HepG2 (cell line): Measurements from ENCODE around the gene SMARCA2. TPM values are rescaled to one million over a fixed set of nuclear protein-coding genes. Genes with fewer than 3 reads are reported as not detected.

Experiments used
- ATAC-seq: fragments of 200-7000 bp; cut with Tn5 transposase; 3 replicates; pipeline ENCODE4 v1.9.1; 2020; ENCODE audit warnings: mild to moderate bottlenecking, moderate library complexity
- BruUV-seq: library from RNA; stranded (reverse); fragments of 400-500 nt; replicated peaks from 2 replicates; lab custom pipeline; 2021; lab: Mats Ljungman, UMichigan
- CTCF ChIA-PET: fragments of 300-600 bp; formaldehyde crosslinking; extraction: SDS; loops from one replicate; lab custom pipeline; 2021; ENCODE audit warnings: low total read pairs, inconsistent platforms, low intra/inter-chr PET ratio; lab: Yijun Ruan, JAX
- POLR2A ChIA-PET: fragments of 350-600 bp; sonication (Branson Sonifier 250); formaldehyde crosslinking; loops from one replicate; lab custom pipeline; 2020; ENCODE audit warnings: antibody characterized with exemption, inconsistent platforms; lab: Yijun Ruan, JAX
- DNase-seq: peaks from one replicate; pipeline ENCODE4 v3.0.0-alpha.2; 2015; ENCODE audit warnings: low spot score
- FAIRE-seq: peaks from 3 replicates; lab custom pipeline; 2011; peaks lifted over from hg19 to GRCh38; lab: Jason Lieb, UNC
- H2AFZ ChIP-seq: one replicate; pipeline ENCODE4 v1.6.1; 2011; ENCODE audit warnings: low read length, inconsistent platforms
- H3K27ac ChIP-seq: fragments of 300-600 bp; 3 replicates; pipeline ENCODE4 v1.8.0; 2011; ENCODE audit warnings: mixed run types, mild to moderate bottlenecking, mixed read lengths, low read length, inconsistent platforms; ENCODE audit not compliant: insufficient read depth; ENCODE audit errors: extremely low read length
- H3K27me3 ChIP-seq, 2 experiments: fragments of 200-600 bp in 1 of 2; 2 replicates in 1 of 2; 3 replicates in 1 of 2; pipeline versions ENCODE4 v1.6.0 to v1.8.0; 2011; ENCODE audit warnings: low read length in 2 of 2, mild to moderate bottlenecking in 2 of 2, moderate library complexity in 2 of 2, inconsistent platforms in 1 of 2; ENCODE audit not compliant: insufficient read depth in 2 of 2, control insufficient read depth in 1 of 2
- H3K36me3 ChIP-seq, 2 experiments: fragments of 200-600 bp in 1 of 2; replicated peaks in 1 of 2; 2 replicates in 1 of 2; 3 replicates in 1 of 2; pipeline versions ENCODE4 v1.5.1 to v1.8.0; 2011; ENCODE audit warnings: low read length in 2 of 2, inconsistent platforms in 1 of 2; ENCODE audit not compliant: insufficient read depth in 2 of 2, control insufficient read depth in 1 of 2
- H3K4me1 ChIP-seq: 2 replicates; pipeline ENCODE4 v1.5.1; 2012; ENCODE audit warnings: low read length, inconsistent platforms; ENCODE audit not compliant: insufficient read depth
- H3K4me2 ChIP-seq: 2 replicates; pipeline ENCODE4 v1.6.0; 2011; ENCODE audit warnings: low read depth, low read length, inconsistent platforms
- H3K4me3 ChIP-seq, 3 experiments: fragments of 200-600 bp in 1 of 3; sonication (generic), shearing (Covaris generic) in 1 of 3; replicated peaks in 1 of 3; 2 replicates each; pipeline ENCODE4 v1.5.1; 2011 to 2016; ENCODE audit warnings: low read length in 3 of 3, inconsistent platforms in 2 of 3, low read depth in 2 of 3, mild to moderate bottlenecking in 2 of 3, control low read depth in 1 of 3, mixed read lengths in 1 of 3; ENCODE audit not compliant: insufficient read depth in 1 of 3
- H3K79me2 ChIP-seq: one replicate; pipeline ENCODE4 v1.6.1; 2011; ENCODE audit warnings: low read length, inconsistent platforms; ENCODE audit not compliant: insufficient read depth
- H3K9ac ChIP-seq: 2 replicates; pipeline ENCODE4 v1.6.0; 2011; ENCODE audit warnings: mild to moderate bottlenecking, low read depth, low read length, inconsistent platforms; ENCODE audit not compliant: insufficient read depth
- H3K9me3 ChIP-seq: 2 replicates; pipeline ENCODE4 v1.5.1; 2012; ENCODE audit warnings: mild to moderate bottlenecking, low read length
- H4K20me1 ChIP-seq: 2 replicates; pipeline ENCODE4 v1.6.0; 2011; ENCODE audit warnings: inconsistent platforms, mild to moderate bottlenecking, low read length, moderate library complexity; ENCODE audit not compliant: insufficient read depth
- CTCF ChIP-seq: sonication (generic); formaldehyde crosslinking; IDR thresholded peaks from 2 replicates; pipeline ENCODE4 v1.5.0; 2020; ENCODE audit warnings: mild to moderate bottlenecking, missing genetic modification reagents, moderate library complexity
- ELF4 ChIP-seq: sonication (generic); formaldehyde crosslinking; IDR thresholded peaks from 2 replicates; pipeline ENCODE4 v1.5.0; 2020; ENCODE audit warnings: missing genetic modification reagents, mild to moderate bottlenecking, moderate library complexity, borderline replicate concordance
- IKZF4 ChIP-seq: sonication (generic); formaldehyde crosslinking; IDR thresholded peaks from 2 replicates; pipeline ENCODE4 v1.5.1; 2020; ENCODE audit warnings: borderline replicate concordance, mild to moderate bottlenecking, low read depth, missing genetic modification reagents; ENCODE audit errors: not compliant biosample characterization
- STAG1 ChIP-seq: sonication (generic); formaldehyde crosslinking; IDR thresholded peaks from 2 replicates; pipeline ENCODE4 v1.4.0; 2020; ENCODE audit warnings: missing genetic modification reagents
- WGBS: methylation state at CpG from one replicate; pipeline ENCODE4 v1.1.6; 2017; ENCODE audit warnings: low lambda C conversion rate; 5-methylcytosine and 5-hydroxymethylcytosine counted together
- in situ Hi-C: cut with HindIII; loops from 2 replicates; pipeline ENCODE4 v1.10.0; 2017; ENCODE audit warnings: low pct_unique_long_range_greater_than_20kb; ENCODE audit not compliant: extremely low pct_ligation_motif_present
- intact Hi-C: fragments of 100-400 bp; cut with micrococcal nuclease; formaldehyde crosslinking; loops from one replicate; pipeline ENCODE4 v1.10.0; 2022; ENCODE audit not compliant: unreplicated experiment
- polyA plus RNA-seq, 8 experiments: library from polyadenylated mRNA; depleted of rRNA in 3 of 8; stranded (reverse) in 7 of 8; unstranded in 1 of 8; fragments of >200 nt; fragmentation: Illumina TruSeq in 4 of 8; extraction: Trizol in 4 of 8; gene quantifications; 2 replicates each; pipeline versions ENCODE4 v1.2.1 to v1.2.3, GENCODE V29; 2011 to 2016; ENCODE audit warnings: low read depth in 4 of 8, missing spikeins in 1 of 8, mixed read lengths in 1 of 8; ENCODE audit not compliant: insufficient read depth in 1 of 8
- total RNA-seq, 5 experiments: library from RNA; depleted of rRNA; stranded (reverse); fragments of >200 nt; fragmentation: Illumina TruSeq; extraction: Trizol; gene quantifications; 2 replicates each; pipeline ENCODE4 v1.2.3, GENCODE V29; 2016; ENCODE audit warnings: low read depth in 1 of 5
- TF ChIP-seq, protein P1 (sequence below): sonication (generic); formaldehyde crosslinking; conservative IDR thresholded peaks from 2 replicates; pipeline ENCODE4 v1.8.0; 2022; ENCODE audit warnings: mild to moderate bottlenecking, moderate library complexity, missing genetic modification reagents
- TF ChIP-seq, protein P2 (sequence below): sonication (generic); formaldehyde crosslinking; IDR thresholded peaks from 2 replicates; pipeline ENCODE4 v1.4.0; 2020; ENCODE audit warnings: missing genetic modification reagents, borderline replicate concordance
- TF ChIP-seq, protein P3 (sequence below): fragments of 450-650 bp; IDR thresholded peaks from 2 replicates; pipeline ENCODE4 v1.6.1; 2017

The SMARCA2 gene
- total and polyA plus RNA-seq, 2 of the 13 experiments (the other 11 are each of a cell fraction or from before 2014, with no cell fraction given) = 22.5 to 23.7 TPM

- 86% methylated on average over 3 of the region's 3 CpGs for whole genome bisulfite sequencing
- Histone ChIP-seq H3K9me3 (no peaks in the 10 kb centered on the region), H3K4me2 (no peak overlapping the region), H3K9ac (no peak overlapping the region), H3K4me3 (no peak overlapping the region), H4K20me1 (no peaks in the 10 kb centered on the region), H2AFZ (no peak overlapping the region), H3K79me2 (no peaks in the 10 kb centered on the region), H3K4me1 (no peaks in the 10 kb centered on the region), H3K36me3 (peaks cover 0 to 9% of the 10 kb centered on the region in 2 experiments; a peak in 2 of 5 replicates), H3K27me3 (no peaks in the 10 kb centered on the region), H3K27ac (no peak overlapping the region)
- ATAC-seq (no peak), DNase-seq (no peak), FAIRE-seq (no peak)
- no peak for TF ChIP-seq IKZF4 (CRISPR knock-in tag)
- TF ChIP-seq, protein P1, sequence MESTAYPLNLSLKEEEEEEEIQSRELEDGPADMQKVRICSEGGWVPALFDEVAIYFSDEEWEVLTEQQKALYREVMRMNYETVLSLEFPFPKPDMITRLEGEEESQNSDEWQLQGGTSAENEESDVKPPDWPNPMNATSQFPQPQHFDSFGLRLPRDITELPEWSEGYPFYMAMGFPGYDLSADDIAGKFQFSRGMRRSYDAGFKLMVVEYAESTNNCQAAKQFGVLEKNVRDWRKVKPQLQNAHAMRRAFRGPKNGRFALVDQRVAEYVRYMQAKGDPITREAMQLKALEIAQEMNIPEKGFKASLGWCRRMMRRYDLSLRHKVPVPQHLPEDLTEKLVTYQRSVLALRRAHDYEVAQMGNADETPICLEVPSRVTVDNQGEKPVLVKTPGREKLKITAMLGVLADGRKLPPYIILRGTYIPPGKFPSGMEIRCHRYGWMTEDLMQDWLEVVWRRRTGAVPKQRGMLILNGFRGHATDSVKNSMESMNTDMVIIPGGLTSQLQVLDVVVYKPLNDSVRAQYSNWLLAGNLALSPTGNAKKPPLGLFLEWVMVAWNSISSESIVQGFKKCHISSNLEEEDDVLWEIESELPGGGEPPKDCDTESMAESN = no peak
- CTCF ChIA-PET = no interaction called here
- BruUV-seq = no TSS peak
- intact Hi-C loops (loop anchor here (10.0 kb wide), 1 partner anchor 594 kb away; no protein-coding TSS in a partner anchor), in situ Hi-C loops (no loop called here)
- POLR2A ChIA-PET = no interaction called here
These were observed 115.8 kb downstream of the SMARCA2 start for GRCh38 chr9:2130941-2131340.

- H3K36me3 ChIP-seq = peaks cover 1 to 3% of the 10 kb centered on the region in 2 experiments; a peak in 2 of 5 replicates
- intact Hi-C loops = loop anchor here (1.0 to 10.0 kb wide), 2 partner anchors 50 to 592 kb away; no protein-coding TSS in a partner anchor
- no peak overlapping the region for H3K27ac ChIP-seq
- H3K4me3 ChIP-seq = no peak overlapping the region
- H4K20me1 ChIP-seq = no peaks in the 10 kb centered on the region
- no peaks in the 10 kb centered on the region for H3K79me2 ChIP-seq
- FAIRE-seq (no peak), DNase-seq (no peak), ATAC-seq (no peak)
- no peak overlapping the region for H3K4me2 ChIP-seq
- no peaks in the 10 kb centered on the region for H3K4me1 ChIP-seq
- H3K9me3 ChIP-seq = no peaks in the 10 kb centered on the region
- H3K27me3 ChIP-seq = no peaks in the 10 kb centered on the region
- in situ Hi-C loops = no loop called here
- WGBS = 80% methylated on average over 3 of the region's 3 CpGs
- CTCF ChIA-PET = interaction anchor here (1.3 to 1.8 kb wide), 2 partner anchors 49 to 595 kb away, joined by 3 to 8 read pairs; no protein-coding TSS in a partner anchor
- H2AFZ ChIP-seq = no peak overlapping the region
- no TSS peak for BruUV-seq
- H3K9ac ChIP-seq = no peak overlapping the region
- POLR2A ChIA-PET = interaction anchor here (0.8 kb wide), 1 partner anchor 513 kb away, joined by 3 read pairs; no protein-coding TSS in a partner anchor
- TF ChIP-seq CTCF (CRISPR knock-in tag) = peak; percentile 38
- TF ChIP-seq, protein P2, sequence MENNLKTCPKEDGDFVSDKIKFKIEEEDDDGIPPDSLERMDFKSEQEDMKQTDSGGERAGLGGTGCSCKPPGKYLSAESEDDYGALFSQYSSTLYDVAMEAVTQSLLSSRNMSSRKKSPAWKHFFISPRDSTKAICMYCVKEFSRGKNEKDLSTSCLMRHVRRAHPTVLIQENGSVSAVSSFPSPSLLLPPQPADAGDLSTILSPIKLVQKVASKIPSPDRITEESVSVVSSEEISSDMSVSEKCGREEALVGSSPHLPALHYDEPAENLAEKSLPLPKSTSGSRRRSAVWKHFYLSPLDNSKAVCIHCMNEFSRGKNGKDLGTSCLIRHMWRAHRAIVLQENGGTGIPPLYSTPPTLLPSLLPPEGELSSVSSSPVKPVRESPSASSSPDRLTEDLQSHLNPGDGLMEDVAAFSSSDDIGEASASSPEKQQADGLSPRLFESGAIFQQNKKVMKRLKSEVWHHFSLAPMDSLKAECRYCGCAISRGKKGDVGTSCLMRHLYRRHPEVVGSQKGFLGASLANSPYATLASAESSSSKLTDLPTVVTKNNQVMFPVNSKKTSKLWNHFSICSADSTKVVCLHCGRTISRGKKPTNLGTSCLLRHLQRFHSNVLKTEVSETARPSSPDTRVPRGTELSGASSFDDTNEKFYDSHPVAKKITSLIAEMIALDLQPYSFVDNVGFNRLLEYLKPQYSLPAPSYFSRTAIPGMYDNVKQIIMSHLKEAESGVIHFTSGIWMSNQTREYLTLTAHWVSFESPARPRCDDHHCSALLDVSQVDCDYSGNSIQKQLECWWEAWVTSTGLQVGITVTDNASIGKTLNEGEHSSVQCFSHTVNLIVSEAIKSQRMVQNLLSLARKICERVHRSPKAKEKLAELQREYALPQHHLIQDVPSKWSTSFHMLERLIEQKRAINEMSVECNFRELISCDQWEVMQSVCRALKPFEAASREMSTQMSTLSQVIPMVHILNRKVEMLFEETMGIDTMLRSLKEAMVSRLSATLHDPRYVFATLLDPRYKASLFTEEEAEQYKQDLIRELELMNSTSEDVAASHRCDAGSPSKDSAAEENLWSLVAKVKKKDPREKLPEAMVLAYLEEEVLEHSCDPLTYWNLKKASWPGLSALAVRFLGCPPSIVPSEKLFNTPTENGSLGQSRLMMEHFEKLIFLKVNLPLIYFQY (CRISPR knock-in tag) = no peak
- TF ChIP-seq, protein P3, sequence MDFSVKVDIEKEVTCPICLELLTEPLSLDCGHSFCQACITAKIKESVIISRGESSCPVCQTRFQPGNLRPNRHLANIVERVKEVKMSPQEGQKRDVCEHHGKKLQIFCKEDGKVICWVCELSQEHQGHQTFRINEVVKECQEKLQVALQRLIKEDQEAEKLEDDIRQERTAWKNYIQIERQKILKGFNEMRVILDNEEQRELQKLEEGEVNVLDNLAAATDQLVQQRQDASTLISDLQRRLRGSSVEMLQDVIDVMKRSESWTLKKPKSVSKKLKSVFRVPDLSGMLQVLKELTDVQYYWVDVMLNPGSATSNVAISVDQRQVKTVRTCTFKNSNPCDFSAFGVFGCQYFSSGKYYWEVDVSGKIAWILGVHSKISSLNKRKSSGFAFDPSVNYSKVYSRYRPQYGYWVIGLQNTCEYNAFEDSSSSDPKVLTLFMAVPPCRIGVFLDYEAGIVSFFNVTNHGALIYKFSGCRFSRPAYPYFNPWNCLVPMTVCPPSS = no peak
- TF ChIP-seq STAG1 (CRISPR knock-in tag) = peak; percentile 62
- no peak for TF ChIP-seq ELF4 (CRISPR knock-in tag)
These were observed 117.4 kb downstream of the SMARCA2 start for GRCh38 chr9:2132484-2133082.
